GM12801 (cell line): ENCODE measurements around the gene GCM1.

Experiments used
- TF ChIP-seq, protein P1 (sequence below): IDR thresholded peaks from one replicate; pipeline ENCODE4 v1.5.1; 2011; ENCODE audit warnings: control low read depth; ENCODE audit not compliant: insufficient read length; ENCODE audit errors: extremely low read depth

GCM1 gene

DNA sequence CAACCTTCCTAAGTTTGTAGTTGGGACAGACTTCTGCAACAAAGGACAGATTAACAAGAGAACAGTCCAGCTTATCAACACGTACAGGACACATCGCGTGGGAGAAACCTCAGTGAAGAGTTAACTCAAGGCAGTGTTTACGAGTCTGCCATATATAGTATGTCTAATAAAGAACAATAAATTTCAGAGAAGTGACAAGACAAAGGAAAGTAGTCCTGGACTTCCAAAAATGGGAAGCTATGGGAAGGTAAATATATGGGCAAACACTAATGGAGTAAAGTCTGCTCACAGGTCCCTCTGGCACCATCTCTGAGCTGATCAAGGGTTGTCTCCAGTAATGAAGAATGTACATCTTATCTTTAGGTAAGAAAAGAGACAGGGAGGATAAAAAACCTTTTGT lies 34.9 kb downstream of the GCM1 start:
- TF ChIP-seq, protein P1, sequence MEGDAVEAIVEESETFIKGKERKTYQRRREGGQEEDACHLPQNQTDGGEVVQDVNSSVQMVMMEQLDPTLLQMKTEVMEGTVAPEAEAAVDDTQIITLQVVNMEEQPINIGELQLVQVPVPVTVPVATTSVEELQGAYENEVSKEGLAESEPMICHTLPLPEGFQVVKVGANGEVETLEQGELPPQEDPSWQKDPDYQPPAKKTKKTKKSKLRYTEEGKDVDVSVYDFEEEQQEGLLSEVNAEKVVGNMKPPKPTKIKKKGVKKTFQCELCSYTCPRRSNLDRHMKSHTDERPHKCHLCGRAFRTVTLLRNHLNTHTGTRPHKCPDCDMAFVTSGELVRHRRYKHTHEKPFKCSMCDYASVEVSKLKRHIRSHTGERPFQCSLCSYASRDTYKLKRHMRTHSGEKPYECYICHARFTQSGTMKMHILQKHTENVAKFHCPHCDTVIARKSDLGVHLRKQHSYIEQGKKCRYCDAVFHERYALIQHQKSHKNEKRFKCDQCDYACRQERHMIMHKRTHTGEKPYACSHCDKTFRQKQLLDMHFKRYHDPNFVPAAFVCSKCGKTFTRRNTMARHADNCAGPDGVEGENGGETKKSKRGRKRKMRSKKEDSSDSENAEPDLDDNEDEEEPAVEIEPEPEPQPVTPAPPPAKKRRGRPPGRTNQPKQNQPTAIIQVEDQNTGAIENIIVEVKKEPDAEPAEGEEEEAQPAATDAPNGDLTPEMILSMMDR, result no peak

DNA sequence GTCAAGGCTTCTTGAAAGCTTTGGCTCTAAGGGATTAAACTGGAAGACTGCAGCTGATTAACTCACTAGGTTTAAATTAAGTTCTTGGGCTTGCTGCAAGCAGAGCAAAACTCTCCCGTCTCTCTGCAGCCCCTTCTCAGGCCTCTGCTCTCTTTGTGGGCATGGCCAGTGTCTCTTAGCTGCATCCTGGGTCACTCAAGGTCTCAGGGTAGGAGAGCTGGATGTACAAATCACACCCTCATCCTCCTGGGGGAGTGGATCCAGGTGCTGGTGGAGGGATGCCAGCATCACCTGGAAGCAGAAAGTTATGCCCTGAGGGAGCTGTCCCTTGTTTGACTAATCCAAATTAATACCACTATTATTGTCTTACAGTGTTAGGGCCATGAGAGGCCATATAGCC lies 35.8 kb downstream of the GCM1 start:
- TF ChIP-seq, protein P1, result no peak

DNA sequence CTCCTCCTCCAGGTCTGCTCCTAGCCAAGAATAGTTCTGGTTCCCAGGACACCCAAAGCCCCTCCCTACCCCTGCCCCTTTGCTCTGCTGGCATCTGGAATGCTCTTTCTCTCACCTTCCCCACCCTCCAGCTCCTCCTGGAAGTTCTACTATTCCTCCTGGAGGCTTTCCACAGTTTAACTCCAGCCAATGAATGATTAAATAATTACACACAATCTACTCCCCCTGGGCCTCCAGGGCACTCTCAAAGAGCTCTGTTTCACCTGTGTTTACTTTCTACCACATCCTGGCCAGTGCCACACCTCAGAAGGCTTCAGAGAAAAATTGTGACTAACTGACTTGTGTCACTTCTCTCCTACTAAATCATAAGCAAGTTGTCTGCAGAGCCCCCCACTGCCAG lies 36.2 kb downstream of the GCM1 start:
- TF ChIP-seq, protein P1, result no peak

DNA sequence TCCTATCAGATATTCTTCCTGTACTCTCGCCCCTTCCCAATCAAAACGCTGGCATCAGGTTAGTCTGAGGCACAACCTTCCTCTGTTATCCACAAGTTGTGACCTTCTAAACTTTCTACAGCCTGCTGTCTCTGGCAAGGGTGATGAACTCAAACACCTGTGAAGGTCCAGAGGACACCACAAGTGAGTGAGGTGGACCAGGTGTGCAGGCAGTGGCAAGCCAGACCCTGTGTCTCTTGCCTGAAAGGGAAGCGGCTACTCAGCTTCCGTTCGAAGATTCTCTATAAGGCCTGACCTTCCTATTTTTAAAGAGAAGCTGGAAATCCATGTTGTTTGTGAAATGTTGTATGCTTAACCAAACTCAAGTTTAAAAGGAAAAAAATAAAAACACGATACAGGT lies 36.8 kb downstream of the GCM1 start:
- TF ChIP-seq, protein P1, result no peak

DNA sequence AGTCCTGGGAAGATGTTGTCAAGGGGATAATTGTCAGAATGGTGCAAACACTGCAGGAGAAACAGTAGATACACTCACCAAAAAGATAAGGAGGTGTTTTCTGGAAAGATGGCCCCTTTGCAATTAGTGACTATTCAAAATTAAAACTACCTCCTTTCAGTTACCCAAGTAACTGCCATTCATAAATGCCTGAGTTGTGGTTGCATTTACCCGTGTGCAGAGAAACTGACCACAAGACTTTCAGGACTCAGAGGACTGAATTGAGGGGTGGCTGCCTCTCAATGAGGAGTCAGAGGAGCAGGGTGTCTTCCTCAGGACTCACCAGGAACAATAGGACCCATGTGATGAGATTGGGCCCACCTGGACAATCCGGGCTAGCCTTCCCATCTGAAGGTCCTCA lies 39.0 kb downstream of the GCM1 start:
- TF ChIP-seq, protein P1, result no peak

DNA sequence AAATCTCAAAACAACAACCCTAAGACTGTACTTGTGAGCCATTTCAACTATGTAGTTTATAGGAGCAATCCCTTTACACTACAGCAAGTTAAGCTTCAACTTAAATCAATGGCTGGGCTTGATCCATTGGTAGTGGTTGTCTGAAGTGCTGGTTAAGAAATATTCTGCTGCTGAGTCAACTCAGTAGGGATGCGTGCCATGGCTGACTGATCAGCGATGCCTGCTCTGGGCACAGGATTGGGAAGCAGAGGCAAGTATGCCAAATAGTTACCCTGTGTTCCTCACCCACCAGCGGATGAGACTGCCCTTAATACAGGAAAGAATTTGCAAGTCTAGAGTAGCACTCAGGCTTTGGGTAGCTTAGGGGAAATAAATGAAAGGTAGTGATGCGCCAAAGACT lies 41.5 kb downstream of the GCM1 start:
- TF ChIP-seq, protein P1, result no peak

DNA sequence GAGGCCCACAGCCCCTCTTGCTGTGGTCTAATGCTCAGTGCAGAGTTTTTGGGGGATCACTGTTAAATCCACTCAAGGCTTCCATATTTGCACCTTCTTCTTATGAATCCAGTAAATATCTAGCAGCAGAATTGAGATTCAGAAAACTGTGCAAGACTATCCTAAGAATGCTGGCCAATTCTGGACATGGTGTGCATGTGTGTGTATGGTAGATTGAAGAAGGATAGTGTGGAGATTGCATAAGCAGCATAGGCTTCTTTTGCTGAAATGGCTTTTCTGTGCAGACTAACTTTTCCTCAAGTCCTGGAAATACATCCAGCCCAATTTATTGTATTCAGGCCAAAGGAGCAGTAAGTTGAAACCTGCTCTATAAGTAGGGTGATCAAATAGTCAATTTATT lies 43.7 kb downstream of the GCM1 start:
- TF ChIP-seq, protein P1, result no peak

DNA sequence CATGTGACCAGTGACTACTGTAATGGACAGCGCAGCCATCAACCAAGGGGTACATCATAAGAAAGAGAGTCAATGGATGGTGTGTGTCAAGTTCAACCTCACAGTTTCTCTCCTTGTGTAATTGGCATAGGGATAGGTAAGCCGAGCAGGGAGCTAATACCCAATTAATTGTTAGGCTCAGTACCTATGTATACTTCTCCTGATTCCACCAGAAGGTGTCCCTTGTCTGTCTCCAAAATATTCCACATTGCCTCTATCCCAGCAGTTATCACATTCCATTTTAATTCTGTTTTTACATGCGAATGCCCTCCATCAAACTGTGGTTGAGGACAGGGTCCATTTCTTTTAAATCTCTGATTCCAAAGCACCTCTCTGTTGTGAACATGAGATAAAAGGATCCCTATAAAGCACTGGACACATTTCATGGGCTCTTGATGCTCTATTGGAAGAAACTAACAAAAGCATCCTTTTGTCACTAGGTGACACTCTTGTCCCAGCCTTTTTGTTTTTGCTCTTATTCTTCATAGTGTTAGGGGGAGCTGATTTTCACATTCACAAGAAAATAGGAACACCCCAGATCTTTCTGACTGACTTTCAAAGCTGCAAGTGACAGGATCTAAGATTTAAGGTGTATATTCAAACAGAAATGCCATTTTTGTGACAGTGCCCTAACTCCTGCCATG lies 44.5 kb downstream of the GCM1 start:
- TF ChIP-seq, protein P1, result no peak
